ENCODE results near the gene TRAPPC2L. TPM values are rescaled to one million over a fixed set of nuclear protein-coding genes. Genes with fewer than 3 reads are reported as not detected.

TRAPPC2L gene
- total RNA-seq, 2 donors from 2014 or later, result 23.7 to 38.9 TPM

- TF ChIP-seq CTCF (IDR thresholded peaks at IDR 0.05) (no peak), POLR2A (IDR thresholded peaks at IDR 0.05) (no peak), POLR2AphosphoS5 (IDR thresholded peaks at IDR 0.05) (no peak)
- no peaks in the 10 kb centered on the region for H3K36me3 ChIP-seq
- no peak overlapping the region for H3K4me3 ChIP-seq
- intact Hi-C loops (cut with DNase I), result no loop called here
- WGBS, result 85% methylated on average over 10 of the region's 11 CpGs
- no peak overlapping the region for H3K27ac ChIP-seq
- H3K4me1 ChIP-seq (replicated peaks), result no peaks in the 10 kb centered on the region
- no peaks in the 10 kb centered on the region for H3K9me3 ChIP-seq
- no peaks in the 10 kb centered on the region for H3K27me3 ChIP-seq (replicated peaks; ENCODE audit: insufficient read depth)
- DNase-seq (ENCODE audit: low spot score), result no peak
Measured at GRCh38 chr16:88883946-88884345, 27.0 kb downstream of the TRAPPC2L start.

GRCh38 chr16:88884569-88885271 is 27.8 kb downstream of the TRAPPC2L start:
- Histone ChIP-seq H3K27ac (no peak overlapping the region), H3K9me3 (no peaks in the 10 kb centered on the region), H3K27me3 (replicated peaks; ENCODE audit: insufficient read depth) (no peaks in the 10 kb centered on the region), H3K36me3 (no peaks in the 10 kb centered on the region), H3K4me1 (replicated peaks) (no peaks in the 10 kb centered on the region), H3K4me3 (no peak overlapping the region)
- 94% methylated on average over 39 of the region's 39 CpGs for WGBS
- intact Hi-C loops (cut with DNase I), result no loop called here
- DNase-seq (ENCODE audit: low spot score), result no peak
- TF ChIP-seq POLR2A (IDR thresholded peaks at IDR 0.05) (no peak), CTCF (IDR thresholded peaks at IDR 0.05) (no peak), POLR2AphosphoS5 (IDR thresholded peaks at IDR 0.05) (no peak)

GRCh38 chr16:88885693-88886280 is 28.9 kb downstream of the TRAPPC2L start:
- intact Hi-C loops (cut with DNase I), result no loop called here
- no peak overlapping the region for H3K27ac ChIP-seq
- H3K4me1 ChIP-seq (replicated peaks), result no peaks in the 10 kb centered on the region
- no peak for DNase-seq (ENCODE audit: low spot score)
- no peaks in the 10 kb centered on the region for H3K9me3 ChIP-seq
- TF ChIP-seq POLR2A (IDR thresholded peaks at IDR 0.05) (no peak), POLR2AphosphoS5 (IDR thresholded peaks at IDR 0.05) (no peak), CTCF (IDR thresholded peaks at IDR 0.05) (no peak)
- H3K4me3 ChIP-seq, result no peak overlapping the region
- no peaks in the 10 kb centered on the region for H3K36me3 ChIP-seq
- no peaks in the 10 kb centered on the region for H3K27me3 ChIP-seq (replicated peaks; ENCODE audit: insufficient read depth)
- 78% methylated on average over 17 of the region's 28 CpGs for WGBS

GRCh38 chr16:88886420-88886844 is 29.5 kb downstream of the TRAPPC2L start:
- no peaks in the 10 kb centered on the region for H3K36me3 ChIP-seq
- WGBS, result 87% methylated on average over 15 of the region's 15 CpGs
- no peak for TF ChIP-seq POLR2AphosphoS5 (IDR thresholded peaks at IDR 0.05)
- no peak for TF ChIP-seq CTCF (IDR thresholded peaks at IDR 0.05)
- TF ChIP-seq POLR2A (IDR thresholded peaks at IDR 0.05), result no peak
- H3K4me1 ChIP-seq (replicated peaks), result no peaks in the 10 kb centered on the region
- H3K4me3 ChIP-seq, result no peak overlapping the region
- H3K9me3 ChIP-seq, result no peaks in the 10 kb centered on the region
- DNase-seq (ENCODE audit: low spot score), result no peak
- no peak overlapping the region for H3K27ac ChIP-seq
- no peaks in the 10 kb centered on the region for H3K27me3 ChIP-seq (replicated peaks; ENCODE audit: insufficient read depth)
- intact Hi-C loops (cut with DNase I), result no loop called here
